SU-DHL-6 (cell line): ENCODE results near the gene OS9.

Experiments
- CTCF ChIP-seq: fragments of 200-600 bp; sonication (generic); IDR thresholded peaks from one replicate; pipeline ENCODE4 v1.5.1; 2017; ENCODE audit warnings: antibody characterized with exemption, mild to moderate bottlenecking, low read length, moderate library complexity; ENCODE audit not compliant: insufficient read depth, poor library complexity, severe bottlenecking
- EZH2phosphoT487 ChIP-seq: fragments of 200-600 bp; sonication (generic), shearing (Covaris generic); conservative IDR thresholded peaks from 2 replicates; pipeline ENCODE4 v1.6.1; 2018; ENCODE audit warnings: mild to moderate bottlenecking, antibody characterized with exemption, low read length, moderate library complexity, mixed read lengths

GRCh38 chr12:57693317-57693658 is 644 bp upstream of the OS9 start:
- no peak for TF ChIP-seq CTCF
- TF ChIP-seq EZH2phosphoT487, result no peak
